Activated CD8-positive, alpha-beta memory T cell treated with anti-CD3 and anti-CD28 coated beads, Interleukin-2, amount 50 U/mL, for 24 hours (primary cell): ENCODE measurements around the gene PEX6.

Experiments used
- DNase-seq: peaks from one replicate; pipeline ENCODE4 v3.0.0-alpha.2; 2020; ENCODE audit errors: extremely low read depth

PEX6 gene

DNA sequence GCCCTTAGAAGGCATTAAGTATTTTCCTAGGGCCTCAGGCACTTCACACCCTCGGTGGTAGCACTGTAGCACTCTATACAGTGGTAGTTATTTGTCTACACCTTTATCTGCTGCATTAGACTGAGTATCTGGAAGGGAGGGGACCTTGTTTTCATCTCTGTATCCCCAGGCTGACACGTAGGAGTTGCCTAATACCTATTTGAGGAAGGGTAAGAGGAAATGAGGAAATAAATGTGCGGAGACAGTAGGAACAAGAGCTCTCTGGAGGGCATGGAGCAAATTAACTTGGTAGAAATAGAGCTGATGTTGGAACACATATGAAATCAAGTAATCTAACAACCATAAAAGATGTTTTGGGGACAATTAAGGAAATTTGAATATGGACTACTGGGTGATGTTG lies 45.8 kb downstream of the PEX6 start:
- DNase-seq, result no peak

DNA sequence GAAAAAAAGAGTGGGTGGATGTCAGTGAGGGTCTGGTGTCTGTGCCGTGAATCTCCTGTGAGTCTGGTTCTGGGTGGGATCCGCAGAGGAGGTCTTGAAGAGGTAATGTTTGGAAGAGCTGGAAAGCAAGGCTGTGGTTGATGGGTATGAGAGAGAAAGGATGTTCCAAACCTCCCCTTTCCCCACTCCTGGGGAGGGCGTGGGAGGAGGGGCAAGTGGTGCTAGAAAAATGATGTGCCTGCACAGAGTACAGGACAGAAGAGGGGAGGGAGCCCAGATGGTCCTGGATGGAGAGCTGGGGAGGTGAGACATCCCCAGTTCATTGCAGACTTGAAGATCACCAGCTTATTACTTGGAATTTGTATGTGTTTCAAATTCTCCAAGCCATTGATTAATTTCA lies 46.6 kb downstream of the PEX6 start:
- DNase-seq, result no peak

DNA sequence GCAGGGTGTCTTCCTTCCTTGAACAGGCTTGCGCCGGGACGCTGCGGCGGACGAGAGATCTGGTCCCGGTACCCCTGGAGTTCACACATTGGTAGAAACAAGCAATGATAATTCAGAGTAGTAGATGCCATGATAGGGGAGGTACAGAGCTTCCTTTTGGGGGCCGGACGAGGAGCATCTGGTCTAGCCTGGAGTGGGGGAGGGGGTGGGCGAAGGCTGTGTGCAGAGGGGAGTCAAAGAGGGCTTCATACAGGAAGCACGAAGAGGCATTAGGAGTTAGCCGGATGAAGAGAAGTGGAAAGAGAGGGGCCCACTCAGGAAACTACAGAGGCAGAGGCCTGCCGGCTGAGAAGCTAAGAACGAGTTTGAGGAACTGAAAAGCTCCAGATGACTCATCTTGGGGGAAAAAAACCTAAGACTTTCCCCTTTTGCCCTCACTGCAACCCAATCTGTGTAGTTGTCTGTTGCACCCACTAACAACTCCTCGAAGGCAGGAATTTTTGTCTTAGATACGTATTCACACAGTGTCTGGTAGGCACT lies 49.1 kb downstream of the PEX6 start:
- DNase-seq, result peak; percentile 17

DNA sequence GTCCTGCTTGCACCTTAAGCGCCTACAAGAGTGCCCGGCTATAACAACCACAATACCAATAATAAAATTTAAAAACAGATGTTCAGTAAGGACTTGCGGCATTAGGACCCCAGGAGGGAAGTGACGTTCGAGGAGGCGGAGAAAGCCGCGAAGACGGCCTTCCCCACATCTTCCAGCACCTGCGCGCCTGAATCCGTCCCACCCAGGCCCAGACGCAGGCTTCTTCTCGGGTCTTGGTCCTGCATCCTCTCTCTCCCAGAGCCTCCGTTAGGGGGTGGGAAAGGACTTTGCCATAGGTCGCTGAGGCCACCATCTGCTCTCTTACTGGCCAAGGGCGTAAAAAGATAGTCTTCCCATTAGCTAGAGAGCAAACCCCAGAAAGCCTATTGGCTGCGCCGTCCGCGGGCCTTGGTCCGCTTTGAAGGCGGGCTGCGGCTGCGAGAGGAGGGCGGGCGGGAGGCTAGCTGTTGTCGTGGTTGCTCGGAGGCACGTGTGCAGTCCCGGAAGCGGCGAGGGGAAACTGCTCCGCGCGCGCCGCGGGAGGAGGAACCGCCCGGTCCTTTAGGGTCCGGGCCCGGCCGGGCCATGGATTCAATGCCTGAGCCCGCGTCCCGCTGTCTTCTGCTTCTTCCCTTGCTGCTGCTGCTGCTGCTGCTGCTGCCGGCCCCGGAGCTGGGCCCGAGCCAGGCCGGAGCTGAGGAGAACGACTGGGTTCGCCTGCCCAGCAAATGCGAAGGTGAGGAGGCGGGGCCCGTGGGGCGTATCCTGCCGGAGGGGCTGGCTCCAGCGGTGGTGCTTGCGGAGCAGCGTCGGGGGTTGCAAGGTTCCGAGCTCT lies 49.8 kb downstream of the PEX6 start, which contains the start of gene CNPY3:
CNPY3 (plus strand) TSS at position 495 of the 835 bp plus-strand sequence; CDS start at position 586, 91 bp downstream.
- peak; percentile 88 for DNase-seq

DNA sequence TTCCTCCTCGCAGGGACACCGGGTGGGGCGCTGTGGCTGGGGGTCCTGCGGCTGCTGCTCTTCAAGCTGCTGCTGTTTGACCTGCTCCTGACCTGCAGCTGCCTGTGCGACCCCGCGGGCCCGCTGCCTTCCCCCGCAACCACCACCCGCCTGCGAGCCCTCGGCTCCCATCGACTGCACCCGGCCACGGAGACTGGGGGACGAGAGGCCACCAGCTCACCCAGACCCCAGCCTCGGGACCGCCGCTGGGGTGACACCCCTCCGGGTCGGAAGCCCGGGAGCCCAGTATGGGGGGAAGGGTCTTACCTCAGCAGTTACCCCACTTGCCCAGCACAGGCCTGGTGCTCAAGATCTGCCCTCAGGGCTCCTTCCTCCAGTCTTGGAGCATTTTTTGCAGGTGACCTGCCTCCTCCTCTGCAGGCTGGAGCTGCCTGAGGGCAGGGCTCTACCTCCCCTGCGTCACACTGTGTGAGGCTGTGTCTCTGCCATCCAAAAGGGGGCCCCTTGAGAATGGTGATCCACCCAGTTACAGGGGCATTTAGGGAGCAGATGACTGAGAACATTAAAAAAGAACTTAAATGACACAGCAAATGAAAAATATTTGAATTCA lies 53.6 kb downstream of the PEX6 start:
- DNase-seq, result no peak

DNA sequence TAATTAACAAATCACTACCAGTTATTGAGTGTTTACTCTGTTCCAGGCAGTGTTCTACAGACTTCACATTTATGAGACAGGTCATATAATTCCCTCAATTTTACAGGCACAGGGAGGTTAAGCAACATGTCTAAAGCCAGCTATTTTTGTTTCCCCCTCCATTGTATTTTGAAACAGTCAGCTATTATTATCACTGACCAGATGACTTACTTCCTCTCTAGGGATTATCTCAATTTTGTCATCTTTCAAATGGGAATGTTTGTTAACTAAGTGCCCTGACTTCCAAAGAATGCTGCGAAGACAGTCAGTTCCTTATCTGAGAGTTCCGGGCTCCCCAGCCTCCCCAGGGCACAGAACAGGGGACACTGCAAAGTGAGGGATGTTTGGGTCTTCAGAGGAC lies 55.3 kb downstream of the PEX6 start:
- no peak for DNase-seq

DNA sequence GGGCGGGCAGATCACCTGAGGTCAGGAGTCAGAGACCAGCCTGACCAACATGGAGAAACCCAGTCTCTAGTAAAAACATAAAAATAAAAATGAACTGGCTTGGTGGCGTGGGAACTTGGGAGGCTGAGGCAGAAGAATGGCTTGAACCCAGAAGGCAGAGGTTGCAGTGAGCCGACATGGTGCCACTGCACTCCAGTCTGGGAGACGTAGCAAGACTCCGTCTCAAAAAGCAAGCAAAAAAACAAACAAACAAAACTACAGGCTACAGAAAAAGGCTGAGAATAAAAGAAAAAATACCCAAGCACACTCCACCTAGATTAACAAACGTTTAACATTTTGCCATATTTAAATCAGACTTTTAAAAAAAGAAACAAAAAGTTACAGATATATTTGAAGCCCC lies 57.2 kb downstream of the PEX6 start:
- no peak for DNase-seq

DNA sequence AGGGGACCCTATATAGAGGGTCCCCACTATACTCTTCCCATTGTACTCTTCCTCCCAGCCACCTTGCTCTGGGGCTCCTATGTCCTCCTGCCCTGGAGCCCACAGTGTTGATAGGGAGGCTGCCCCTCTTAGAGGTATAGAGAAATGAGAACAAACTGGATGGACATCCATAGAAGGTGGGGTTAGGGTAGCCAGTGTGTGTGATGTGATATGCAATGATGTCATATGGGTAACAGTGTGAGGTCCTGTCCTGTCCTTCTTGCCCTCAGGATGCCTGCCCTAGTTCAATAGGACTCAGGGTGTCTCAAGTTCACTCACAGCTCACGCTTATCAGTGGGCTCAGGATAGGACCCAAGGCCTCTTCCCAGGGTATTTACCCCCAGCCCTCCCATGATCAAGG lies 62.7 kb downstream of the PEX6 start:
- no peak for DNase-seq

DNA sequence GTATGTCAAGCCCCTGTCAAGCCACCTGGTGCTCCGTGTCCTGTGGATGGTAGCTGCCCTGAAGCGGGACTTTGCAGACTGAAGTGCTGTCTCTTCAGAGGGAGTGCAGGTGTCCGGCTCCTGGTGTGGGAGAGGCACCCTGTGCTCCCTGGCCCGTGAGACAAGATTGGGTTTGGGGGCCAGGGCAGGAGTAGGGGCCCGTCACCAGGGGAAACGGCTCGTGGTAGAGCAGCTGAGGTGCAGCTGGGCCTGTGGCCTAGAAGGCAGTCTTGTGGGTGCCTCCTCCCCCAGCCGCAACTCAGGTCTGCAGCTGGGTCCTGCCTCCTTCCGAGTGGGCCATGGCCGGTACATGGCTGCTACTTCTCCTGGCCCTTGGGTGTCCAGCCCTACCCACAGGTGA lies 63.2 kb downstream of the PEX6 start, which contains the start of gene PTCRA:
PTCRA (plus strand) TSS at position 322 of the 400 bp plus-strand sequence; CDS start at position 339, 17 bp downstream.
- no peak for DNase-seq

DNA sequence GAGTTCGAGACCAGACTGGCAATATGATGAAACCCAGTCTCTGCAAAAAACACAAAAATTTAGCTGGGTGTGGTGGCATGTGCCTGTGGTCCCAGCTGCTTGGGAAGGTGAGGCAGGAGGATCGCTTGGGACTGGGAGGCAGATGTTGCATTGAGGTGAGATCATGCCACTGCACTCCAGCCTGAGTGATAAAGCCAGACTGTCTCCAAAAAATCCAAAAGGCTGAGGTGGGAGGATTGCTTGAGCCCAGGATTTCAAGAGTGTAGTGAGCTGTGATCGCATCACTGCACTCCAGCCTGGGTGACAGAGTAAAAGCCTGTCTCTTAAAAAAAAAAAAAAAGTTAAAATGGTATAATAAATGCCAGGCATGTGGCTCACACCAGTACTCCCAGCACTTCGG lies 64.4 kb downstream of the PEX6 start:
- no peak for DNase-seq
